Adrenal gland (tissue), 12 donors: ENCODE data around the gene SH3RF1. TPM values are rescaled to one million over a fixed set of nuclear protein-coding genes. Genes with fewer than 3 reads are reported as not detected.
A peak's percentile ranks its signal among the peaks of the same experiment; 100 is the strongest.

Source experiments
- DNase-seq, 7 donors: peaks; one replicate each; pipeline ENCODE4 v3.0.0-alpha.2; 2019 to 2020
- H3K27ac ChIP-seq, 5 donors: fragments of 200-600 bp; sonication (generic) in 4 of 5; 1 replicate in 3 of 5; 2 replicates in 2 of 5; pipeline versions ENCODE4 v1.5.1 to v1.8.0; 2016 to 2020; ENCODE audit warnings: mild to moderate bottlenecking in 1 of 5
- H3K27me3 ChIP-seq: fragments of 200-600 bp; 2 replicates; pipeline ENCODE4 v1.8.0; 2021
- H3K36me3 ChIP-seq, 2 donors: fragments of 200-600 bp; replicated peaks in 1 of 2; 1 replicate in 1 of 2; 2 replicates in 1 of 2; pipeline versions ENCODE4 v1.5.1 to v1.8.0; 2018 to 2022
- H3K4me1 ChIP-seq, 2 donors: fragments of 200-600 bp; replicated peaks in 1 of 2; 1 replicate in 1 of 2; 2 replicates in 1 of 2; pipeline versions ENCODE4 v1.5.1 to v1.8.0; 2018 to 2021
- H3K4me3 ChIP-seq, 4 donors: fragments of 200-600 bp; sonication (generic) in 3 of 4; one replicate each; pipeline ENCODE4 v1.5.1; 2016 to 2018
- H3K9me3 ChIP-seq, 3 donors: fragments of 200-600 bp; sonication (generic) in 1 of 3; replicated peaks in 1 of 3; 1 replicate in 2 of 3; 2 replicates in 1 of 3; pipeline versions ENCODE4 v1.5.1 to v1.8.0; 2016 to 2021
- POLR2A ChIP-seq, 2 donors: fragments of 450-650 bp; IDR thresholded peaks; one replicate each; pipeline ENCODE4 v1.6.1; 2017; ENCODE audit warnings: antibody characterized with exemption in 2 of 2, mild to moderate bottlenecking in 2 of 2, moderate library complexity in 1 of 2
- WGBS, 4 donors: extraction: QIAGEN DNeasy Blood & Tissue Kit in 2 of 4; methylation state at CpG; one replicate each; pipeline versions ENCODE4 v1.1.5 to v1.1.7; 2013 to 2017; 5-methylcytosine and 5-hydroxymethylcytosine counted together
- intact Hi-C, 2 donors: fragments of 100-400 bp; cut with DNase I; formaldehyde crosslinking; loops; one replicate each; pipeline versions ENCODE4 v1.14.1 to v1.15.0; 2022 to 2023
- polyA plus RNA-seq, 3 donors: library from polyadenylated mRNA; stranded (reverse); fragments of 200-250 nt in 2 of 3; fragments of 350-450 nt in 1 of 3; fragmentation: Illumina TruSeq in 1 of 3; extraction: RNeasy Lipid Tissue Mini Kit (QIAGEN cat#74804) in 1 of 3; gene quantifications; one replicate each; pipeline ENCODE4 v1.2.3, GENCODE V29; 2013 to 2014
- total RNA-seq, 9 donors: library from RNA; depleted of rRNA in 4 of 9; stranded (reverse); fragments of >200 nt in 4 of 9; fragments of 120-200 nt in 1 of 9; fragmentation: NEBNext Ultra II Directional in 1 of 9; extraction: Animal tissue kit (Norgen Biotek cat#: 25700) in 1 of 9; gene quantifications; one replicate each; pipeline versions ENCODE4 v1.1.0 to v1.2.4, GENCODE V29; 2013 to 2023
- TF ChIP-seq, protein P1 (sequence below), 6 experiments: fragments of 450-650 bp in 4 of 6; fragments of 200-600 bp in 2 of 6; sonication (generic) in 1 of 6; IDR thresholded peaks; 1 replicate in 5 of 6; 2 replicates in 1 of 6; pipeline versions ENCODE4 v1.5.1 to v1.8.0; 2016 to 2021; ENCODE audit warnings: antibody characterized with exemption in 6 of 6, mild to moderate bottlenecking in 2 of 6, moderate library complexity in 1 of 6
- donor health status: healthy with polysubstance abuse.
- donor health status: Bipolar disorder and iron deficiency.
- donor health status: DM: yes; HTN: yes; CAD: no.
- donor health status: DM: no; HTN: no; CAD: no.
- donor health status: DM: no; HTN: no; CAD: no.
- donor health status: DM: yes; HTN: yes; CAD: no.

Gene SH3RF1
- total and polyA plus RNA-seq, 12 donors, result 1.8 to 19.3 (median 8.6) TPM

DNA sequence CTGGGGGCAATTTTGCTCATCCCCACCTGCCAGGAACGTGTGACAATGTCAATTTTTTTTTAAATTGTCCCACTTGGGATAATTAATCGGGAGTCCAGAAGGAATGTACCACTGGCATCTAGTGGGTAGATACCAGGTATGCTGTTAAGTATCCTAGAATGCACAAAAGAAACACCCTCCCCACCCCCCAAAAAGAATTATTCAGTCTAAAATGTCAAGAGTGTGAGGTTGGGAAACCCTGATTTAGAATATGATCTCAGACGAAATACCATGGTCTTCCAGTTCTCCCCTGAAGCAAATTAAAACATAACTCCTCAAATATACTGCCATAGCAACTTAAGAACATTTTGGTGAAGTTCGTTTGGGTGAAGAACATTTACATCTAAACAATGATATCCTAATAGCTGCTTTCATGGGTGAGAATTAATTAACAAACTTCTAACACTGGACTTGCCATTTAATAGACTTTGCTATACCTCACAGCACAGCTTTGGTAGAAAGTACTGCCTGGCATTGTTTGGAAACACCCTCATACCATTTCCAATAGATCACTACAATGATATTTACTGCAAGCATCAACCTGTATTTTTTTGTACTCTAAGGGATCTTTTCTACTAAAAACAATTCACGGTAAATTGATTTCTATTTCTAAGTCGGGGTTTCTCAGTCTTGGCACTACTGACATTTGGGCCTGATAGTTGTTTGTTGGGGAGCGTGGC is 36.5 kb downstream of the SH3RF1 start:
- no peaks in the 10 kb centered on the region for H3K27me3 ChIP-seq
- no peaks in the 10 kb centered on the region for H3K9me3 ChIP-seq
- H3K4me3 ChIP-seq, result no peak overlapping the region
- H3K27ac ChIP-seq, result no peak overlapping the region
- no peak for DNase-seq
- H3K4me1 ChIP-seq, result peaks cover 0 to 26% of the 10 kb centered on the region in 2 donors
- intact Hi-C loops, result no loop called here
- no peaks in the 10 kb centered on the region for H3K36me3 ChIP-seq
- TF ChIP-seq, protein P1, sequence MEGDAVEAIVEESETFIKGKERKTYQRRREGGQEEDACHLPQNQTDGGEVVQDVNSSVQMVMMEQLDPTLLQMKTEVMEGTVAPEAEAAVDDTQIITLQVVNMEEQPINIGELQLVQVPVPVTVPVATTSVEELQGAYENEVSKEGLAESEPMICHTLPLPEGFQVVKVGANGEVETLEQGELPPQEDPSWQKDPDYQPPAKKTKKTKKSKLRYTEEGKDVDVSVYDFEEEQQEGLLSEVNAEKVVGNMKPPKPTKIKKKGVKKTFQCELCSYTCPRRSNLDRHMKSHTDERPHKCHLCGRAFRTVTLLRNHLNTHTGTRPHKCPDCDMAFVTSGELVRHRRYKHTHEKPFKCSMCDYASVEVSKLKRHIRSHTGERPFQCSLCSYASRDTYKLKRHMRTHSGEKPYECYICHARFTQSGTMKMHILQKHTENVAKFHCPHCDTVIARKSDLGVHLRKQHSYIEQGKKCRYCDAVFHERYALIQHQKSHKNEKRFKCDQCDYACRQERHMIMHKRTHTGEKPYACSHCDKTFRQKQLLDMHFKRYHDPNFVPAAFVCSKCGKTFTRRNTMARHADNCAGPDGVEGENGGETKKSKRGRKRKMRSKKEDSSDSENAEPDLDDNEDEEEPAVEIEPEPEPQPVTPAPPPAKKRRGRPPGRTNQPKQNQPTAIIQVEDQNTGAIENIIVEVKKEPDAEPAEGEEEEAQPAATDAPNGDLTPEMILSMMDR (IDR thresholded peaks at IDR 0.05), result no peak
- TF ChIP-seq POLR2A (IDR thresholded peaks at IDR 0.05), result no peak
- WGBS, 4 donors, result 83 to 92% (median 87%) methylated on average over 7 of the region's 7 CpGs

DNA sequence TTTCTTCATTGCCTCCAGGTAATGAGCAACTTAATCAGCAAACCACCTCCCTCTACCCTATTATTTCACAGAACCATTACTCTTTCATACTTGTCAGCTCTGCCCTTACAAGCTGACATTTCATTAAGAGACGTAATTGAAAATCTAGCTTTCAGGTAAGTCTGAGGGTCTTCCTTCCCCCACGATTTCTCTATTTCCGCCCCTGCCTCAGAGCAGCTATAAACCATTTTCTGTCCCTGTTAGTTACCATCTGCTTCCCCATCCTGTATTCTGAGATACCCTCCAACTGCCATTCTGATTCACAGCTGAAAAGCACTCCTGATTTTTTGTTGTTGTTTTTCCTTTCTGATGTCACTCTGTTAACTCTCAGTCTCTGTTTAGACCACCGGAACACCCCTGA is 37.1 kb downstream of the SH3RF1 start:
- TF ChIP-seq, protein P1 (IDR thresholded peaks at IDR 0.05), result no peak
- no peak for TF ChIP-seq POLR2A (IDR thresholded peaks at IDR 0.05)
- WGBS, 4 donors, result 77 to 92% (median 81%) methylated on average over 4 of the region's 4 CpGs
- DNase-seq, result no peak
- H3K27me3 ChIP-seq, result no peaks in the 10 kb centered on the region
- H3K4me1 ChIP-seq, result peaks cover 0 to 23% of the 10 kb centered on the region in 2 donors
- H3K36me3 ChIP-seq, result no peaks in the 10 kb centered on the region
- intact Hi-C loops, result no loop called here
- no peak overlapping the region for H3K4me3 ChIP-seq
- H3K27ac ChIP-seq, result no peak overlapping the region
- no peaks in the 10 kb centered on the region for H3K9me3 ChIP-seq

GRCh38 chr4:169231647-169232262 is 39.0 kb downstream of the SH3RF1 start:
- no peaks in the 10 kb centered on the region for H3K9me3 ChIP-seq
- TF ChIP-seq, protein P1 (IDR thresholded peaks at IDR 0.05), result no peak
- TF ChIP-seq POLR2A (IDR thresholded peaks at IDR 0.05), result no peak
- H3K27me3 ChIP-seq, result no peaks in the 10 kb centered on the region
- peaks cover 0 to 9% of the 10 kb centered on the region in 2 donors for H3K4me1 ChIP-seq
- H3K36me3 ChIP-seq, result no peaks in the 10 kb centered on the region
- intact Hi-C loops, result no loop called here
- DNase-seq, result no peak
- 84 to 97% (median 89%) methylated on average over 4 of the region's 4 CpGs for WGBS, 4 donors
- no peak overlapping the region for H3K4me3 ChIP-seq
- no peak overlapping the region for H3K27ac ChIP-seq

DNA sequence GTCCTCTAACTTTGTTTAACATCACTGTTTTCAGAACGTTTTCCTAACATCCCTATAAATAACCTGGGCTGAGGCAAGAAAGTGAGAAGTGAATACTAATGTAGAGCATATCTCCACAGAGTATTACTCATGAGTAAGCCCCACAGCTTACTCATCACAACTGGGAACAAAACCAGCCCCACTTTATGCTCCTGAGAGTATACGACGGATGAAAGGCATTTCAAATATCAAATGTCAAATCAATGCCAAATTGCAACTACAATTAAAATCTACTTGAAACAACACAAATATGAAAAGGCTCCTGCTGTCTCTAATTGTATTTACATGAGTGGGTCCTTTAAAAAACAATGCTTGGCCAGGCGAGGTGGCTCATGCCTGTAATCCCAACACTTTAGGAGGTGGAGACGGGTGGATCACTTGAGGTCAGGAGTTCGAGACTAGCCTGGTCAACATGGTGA is 41.2 kb downstream of the SH3RF1 start:
- Histone ChIP-seq H3K36me3 (no peaks in the 10 kb centered on the region), H3K4me3 (no peak overlapping the region), H3K4me1 (peaks cover 0 to 15% of the 10 kb centered on the region in 2 donors), H3K27me3 (no peaks in the 10 kb centered on the region), H3K27ac (no peak overlapping the region), H3K9me3 (no peaks in the 10 kb centered on the region)
- no peak for TF ChIP-seq POLR2A (IDR thresholded peaks at IDR 0.05)
- TF ChIP-seq, protein P1 (IDR thresholded peaks at IDR 0.05), result no peak
- WGBS, 4 donors, result 33 to 55% (median 46%) methylated on average over 5 to 6 of the region's 6 CpGs
- intact Hi-C loops, result no loop called here
- peak in 3 of 7 donors; percentile 49 to 60 (median 52) for DNase-seq
